DMS53 treated with DMSO at 0.1 percent for 48 hours (cell line): ENCODE results near the gene ZNF185.
"Not testable (repeated sequence)": the region's sequence is repeated elsewhere in the genome, so short reads cannot be mapped to it uniquely, and the experiment has no call there.

Experiments
- DNase-seq: peaks from one replicate; lab custom pipeline; 2025; ENCODE audit not compliant: unreplicated experiment; lab: John Stamatoyannopoulos, UW

The ZNF185 gene

DNA sequence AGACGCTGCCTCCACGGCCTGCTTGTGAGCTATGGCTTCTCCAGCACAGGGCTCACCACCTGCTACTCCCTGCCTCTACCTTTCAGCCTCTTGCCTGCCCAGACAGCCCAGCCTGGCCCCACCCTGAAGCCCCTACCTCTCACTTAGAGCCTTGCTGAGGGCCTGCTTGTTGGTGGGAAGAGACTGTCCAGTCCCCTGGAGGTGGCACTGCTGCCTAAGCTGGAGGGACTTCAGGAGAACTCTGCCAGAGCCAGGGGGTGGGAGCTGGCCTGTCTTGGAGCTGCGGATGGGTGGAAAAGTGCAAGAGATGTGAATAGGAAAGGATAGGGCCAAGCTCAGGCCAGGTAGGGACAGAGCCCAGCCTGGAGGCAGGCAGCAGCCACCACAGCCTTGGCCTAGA lies 2.7 kb upstream of the ZNF185 start:
- DNase-seq, result no peak

DNA sequence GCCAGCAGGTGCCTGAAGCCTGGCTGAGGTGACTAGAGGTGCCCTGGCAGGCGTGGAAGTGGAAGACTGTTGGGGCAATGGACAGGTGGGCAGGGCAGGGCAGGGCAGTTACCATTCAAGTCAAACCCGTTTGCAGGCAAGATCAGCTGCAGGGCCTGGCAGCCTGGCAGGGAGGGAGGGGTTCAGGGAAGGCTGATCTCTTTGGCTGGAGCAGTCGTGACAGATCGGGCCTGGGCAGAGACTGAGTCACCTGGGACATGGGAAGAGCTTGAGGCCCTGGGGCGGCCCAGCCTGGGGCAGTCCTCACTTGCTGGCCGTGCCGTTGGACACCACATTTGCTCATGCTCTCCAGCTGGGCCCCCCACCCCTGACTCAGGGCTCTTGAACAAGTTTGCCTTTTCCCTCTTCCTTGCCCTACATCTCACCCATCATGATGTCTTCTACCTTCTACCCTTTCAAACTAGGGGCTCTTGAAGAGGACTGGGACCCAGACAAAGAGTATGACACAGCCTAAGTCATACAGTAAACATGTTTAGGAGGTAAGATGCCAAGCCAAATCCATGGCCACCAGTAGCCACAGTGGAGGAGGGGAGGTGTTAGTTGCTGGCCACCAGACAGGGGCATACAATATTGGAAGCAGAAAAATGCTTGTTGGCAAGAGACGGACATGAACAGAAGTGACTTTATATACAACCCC lies 2.0 kb upstream of the ZNF185 start:
- DNase-seq, result no peak

DNA sequence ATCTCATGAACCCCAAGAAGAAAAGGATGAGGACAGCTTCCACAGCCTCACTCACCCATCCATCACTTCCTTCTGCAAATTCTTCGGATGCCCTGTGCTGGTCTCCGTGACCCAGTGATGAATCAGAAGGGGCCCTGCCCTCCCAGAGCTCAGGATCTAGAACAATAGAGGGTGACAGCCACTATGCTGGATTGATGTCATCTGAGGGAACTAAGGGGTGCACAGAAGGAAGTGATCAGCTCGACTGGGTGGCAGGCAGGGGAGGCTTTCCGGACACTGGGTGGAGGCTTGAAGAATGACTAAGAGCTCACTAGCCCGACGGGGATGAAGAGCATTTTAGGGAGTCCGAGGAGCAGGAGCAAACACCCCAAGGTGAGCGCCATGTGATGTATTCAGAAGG lies 1.4 kb upstream of the ZNF185 start:
- DNase-seq, result no peak

DNA sequence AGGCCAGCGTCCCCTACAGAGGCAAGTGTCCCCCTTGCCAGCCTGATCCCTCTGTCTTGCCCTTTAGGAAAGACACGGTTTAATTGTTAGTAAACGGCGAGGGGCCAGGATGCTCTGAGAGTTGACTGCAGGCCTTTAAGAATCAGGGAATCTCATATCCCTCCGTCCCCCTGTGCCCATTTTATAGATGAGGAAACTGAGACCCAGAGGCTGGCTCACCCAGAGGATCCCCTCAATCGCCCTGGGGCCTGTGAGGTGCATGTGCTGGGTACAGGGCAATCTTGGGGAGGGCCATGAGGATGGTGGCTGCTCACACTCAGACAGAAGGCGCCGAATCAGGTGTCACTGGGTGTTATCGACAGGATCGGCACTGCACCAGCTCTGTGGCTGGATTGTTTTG lies 575 bp downstream of the ZNF185 start:
- no peak for DNase-seq

DNA sequence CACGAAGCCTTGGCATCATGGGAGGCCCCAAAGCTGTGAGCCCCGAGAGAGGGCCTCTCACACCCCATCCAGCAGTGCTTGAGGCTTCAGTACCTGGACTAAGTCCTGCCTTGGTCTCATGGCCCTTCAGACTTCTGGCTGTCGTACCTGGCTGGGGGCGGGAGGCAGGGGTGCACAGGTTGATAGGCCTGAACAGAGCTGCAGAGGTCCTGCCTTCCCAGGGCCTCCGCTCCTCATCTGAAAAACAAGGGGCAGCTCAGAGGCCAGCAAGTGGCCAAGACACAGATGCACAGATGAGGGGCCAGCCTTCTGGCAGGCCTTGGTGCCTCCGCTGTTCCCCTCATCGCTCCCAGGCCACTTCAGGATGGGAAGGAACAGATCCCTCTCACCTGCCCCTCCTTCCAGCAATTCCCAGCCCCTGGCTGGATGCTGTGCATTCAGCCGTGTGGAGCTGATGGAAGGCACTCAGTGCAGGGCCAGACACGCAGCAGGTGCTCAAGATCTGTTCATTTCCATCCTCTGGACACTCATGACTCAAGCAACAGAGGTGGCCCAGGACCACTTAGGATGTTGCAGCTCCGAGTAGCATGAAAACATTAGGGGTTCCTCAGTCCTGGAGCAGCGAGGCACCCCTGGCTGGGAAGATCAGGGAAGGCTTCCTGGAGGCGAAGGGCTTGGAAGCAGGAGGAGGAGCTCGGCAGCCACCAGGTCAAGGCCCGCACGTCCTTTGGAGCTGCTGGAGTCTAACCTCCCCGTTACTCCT lies 1.4 kb downstream of the ZNF185 start:
- no peak for DNase-seq

DNA sequence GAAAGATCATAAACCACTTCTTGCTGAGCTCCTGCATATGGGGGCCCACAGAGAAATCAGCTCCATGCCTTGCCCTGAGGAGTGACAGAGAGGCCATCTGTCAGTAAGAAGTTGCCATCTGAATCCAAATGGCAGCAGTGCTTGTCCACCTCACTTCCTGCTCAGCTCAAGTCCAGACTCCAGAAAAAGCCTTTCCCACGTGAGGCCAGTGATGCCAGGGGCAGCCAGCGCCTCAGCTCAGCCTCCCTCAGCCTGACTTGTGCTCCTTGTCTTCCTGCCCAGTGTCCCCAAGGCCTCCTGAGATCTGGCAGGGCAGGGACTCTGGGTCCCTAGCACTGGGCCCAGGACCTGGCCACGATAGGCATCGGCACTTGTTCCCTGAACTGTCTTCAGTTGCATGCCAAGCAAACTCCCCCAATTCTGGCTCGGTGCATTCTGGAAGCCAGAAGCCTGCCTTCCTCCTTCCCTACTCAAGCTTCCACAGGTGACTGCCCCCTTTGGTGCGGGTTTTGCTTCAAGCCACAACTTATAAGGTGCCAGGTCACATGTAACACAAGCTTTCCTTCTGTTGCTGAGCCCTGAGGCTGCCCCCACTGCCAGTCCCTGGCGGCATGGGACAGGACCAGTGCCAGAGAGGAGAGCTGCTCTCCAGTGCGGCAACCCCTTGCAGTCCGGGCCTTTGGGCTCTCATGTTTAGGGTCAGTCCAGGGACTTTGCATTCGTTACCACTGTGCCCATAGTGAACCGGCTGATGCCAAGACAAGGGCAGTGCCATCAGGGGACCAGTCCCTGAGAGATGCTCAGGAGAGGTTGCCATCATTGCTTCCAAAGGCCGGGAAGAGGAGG lies 2.2 kb downstream of the ZNF185 start:
- DNase-seq, result no peak

DNA sequence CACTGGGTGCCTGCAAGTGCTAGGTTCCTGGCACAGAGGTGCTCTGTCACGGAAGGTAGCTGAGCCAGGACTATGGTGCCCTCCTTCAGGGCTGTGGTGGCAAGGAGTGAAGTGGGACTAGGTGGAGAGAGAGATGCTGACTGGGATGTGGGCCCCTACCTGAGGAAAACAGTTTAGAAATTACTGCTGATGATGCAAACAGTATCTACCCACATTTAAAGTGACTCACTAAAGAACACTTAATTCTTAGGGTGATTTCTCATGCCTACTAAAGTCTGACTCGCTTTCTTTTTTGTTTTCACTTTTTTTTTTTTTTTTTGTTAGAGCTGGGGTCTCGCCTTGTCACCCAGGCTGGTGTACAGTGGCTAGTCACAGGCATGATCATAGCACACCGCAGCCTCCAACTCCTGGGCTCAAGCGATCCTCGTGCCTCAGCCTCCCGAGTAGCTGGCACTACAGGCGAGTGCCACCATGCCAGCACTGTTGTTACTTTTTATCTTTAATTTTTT lies 3.1 kb downstream of the ZNF185 start:
- DNase-seq, result no peak

DNA sequence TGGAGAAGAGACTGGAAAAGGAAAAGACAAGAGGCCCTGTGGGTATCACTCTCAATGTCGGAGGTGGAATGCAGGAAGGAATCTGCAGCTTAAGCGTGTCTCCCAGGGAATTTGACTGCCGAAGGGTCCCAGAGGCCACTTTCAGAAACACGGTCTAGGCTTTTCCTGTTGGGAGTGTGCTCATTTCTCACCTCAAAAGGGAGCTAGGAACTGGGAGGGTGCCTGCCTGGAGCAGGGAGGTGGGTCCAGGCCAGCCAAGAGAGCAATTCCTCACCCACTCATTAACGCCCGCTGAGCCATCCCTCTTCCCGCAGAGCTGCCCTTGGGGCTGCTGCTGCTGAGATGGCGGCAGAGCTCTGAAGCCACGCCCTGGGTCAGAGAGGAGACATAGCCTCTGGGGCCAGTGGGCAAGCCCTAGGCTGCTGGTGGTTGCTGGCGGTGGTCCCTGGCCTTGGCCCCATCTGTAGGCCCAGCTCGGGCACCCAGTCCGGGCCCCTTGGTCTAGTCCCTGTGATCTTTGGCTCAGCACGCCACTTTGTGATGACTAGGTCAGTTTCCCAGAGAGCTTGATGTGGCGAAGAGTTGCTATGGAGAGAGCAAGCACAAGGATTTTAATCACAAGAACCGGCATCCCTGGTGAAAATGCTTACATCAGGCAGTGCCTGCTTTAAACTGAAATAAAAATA lies 4.1 kb downstream of the ZNF185 start:
- no peak for DNase-seq

DNA sequence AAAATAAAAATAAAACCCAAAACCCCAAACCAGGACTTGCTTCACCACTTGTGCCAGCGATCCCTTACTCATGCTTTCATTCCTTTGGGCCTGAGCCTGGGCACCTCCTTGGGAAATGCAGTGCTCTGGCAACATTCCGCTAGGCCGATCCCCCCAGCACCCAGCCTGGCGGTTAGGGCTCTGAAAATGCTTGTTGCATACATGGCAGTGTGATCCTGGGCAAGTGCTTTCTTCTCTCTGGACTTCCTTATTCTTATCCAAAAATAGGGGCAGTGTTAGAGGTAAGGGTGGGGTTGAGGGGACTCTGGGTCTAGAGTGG lies 4.6 kb downstream of the ZNF185 start:
- DNase-seq, result no peak

DNA sequence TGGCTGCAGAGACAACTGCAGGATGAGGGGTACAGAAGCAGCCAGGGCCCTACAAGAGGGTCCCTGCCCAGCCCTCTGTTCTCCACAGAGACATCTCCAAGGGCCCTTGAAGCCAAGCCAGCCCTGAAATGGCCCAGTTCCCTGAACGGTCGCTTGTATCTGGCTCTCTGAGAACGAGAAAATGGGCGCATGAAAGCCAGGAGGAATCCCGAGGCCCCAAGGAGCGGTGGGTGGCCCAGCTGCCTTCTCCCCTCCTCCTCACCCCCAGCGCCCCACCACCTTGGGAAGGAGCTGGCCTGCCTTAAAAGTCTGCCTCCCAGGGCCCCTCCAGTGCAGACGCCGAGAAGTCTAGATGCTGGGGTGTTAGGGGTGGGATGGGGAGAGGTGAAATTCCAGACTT lies 5.7 kb downstream of the ZNF185 start:
- DNase-seq, result no peak

DNA sequence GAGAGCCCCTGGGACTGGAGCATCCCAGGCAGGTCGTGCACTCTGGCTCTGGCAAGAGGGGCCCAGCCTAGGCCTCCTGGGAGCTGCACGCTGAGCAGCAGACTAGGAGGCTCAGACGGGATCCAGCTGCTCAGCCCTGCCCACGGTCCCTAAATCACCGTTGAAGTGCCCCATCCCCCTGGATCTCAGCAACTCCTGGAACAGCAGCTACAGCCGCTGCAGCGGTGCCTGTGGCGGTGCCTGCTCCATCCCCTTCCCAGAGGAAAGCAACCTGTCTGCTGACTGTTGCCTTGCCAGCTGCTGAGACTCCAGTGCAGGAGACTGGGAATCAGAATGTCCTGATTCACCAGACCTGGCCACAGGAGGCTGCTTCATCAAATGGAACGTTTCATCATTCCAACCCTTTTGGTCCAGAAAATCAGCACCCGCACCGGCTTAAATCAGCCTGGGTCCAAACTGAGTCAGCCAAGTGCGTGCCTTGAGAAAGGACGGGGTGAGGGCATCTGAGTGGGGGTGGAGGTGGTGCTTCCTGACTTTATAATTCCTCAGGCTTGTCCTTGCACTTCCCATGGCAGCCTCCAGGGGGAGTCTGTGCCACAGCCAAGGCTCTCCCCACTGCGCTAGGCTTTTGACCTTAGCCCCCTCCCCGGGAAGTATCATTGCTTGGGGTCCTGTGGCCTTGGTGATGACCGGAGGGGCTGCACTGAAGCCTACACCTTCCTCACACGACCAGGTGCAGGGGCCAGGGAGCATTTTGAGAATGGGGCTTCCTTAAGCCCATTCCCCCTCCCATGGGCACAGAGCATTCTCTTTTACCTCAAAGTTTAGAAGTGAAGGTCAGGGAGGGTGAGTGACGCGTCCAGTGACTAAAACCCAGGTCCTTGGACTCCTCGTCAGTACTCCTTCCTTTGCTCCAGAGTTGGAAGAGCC lies 6.5 kb downstream of the ZNF185 start:
- DNase-seq, result no peak

DNA sequence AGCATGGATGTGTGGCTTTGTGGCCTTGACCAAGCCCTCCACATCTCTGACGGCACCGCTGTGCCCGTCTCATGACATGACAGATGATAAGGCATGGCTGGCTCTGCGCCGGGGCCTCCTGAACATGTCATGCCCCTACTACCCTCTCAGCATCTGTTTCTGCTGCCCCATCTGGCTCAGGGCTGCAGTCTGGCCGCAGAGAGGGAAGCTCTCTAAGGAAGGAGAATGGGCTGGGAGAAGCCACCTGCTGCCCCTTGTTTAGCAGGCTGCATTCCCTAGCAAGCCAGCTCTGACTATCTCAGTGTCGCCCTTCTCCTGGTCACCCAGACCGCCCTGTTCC lies 7.2 kb downstream of the ZNF185 start:
- no peak for DNase-seq

DNA sequence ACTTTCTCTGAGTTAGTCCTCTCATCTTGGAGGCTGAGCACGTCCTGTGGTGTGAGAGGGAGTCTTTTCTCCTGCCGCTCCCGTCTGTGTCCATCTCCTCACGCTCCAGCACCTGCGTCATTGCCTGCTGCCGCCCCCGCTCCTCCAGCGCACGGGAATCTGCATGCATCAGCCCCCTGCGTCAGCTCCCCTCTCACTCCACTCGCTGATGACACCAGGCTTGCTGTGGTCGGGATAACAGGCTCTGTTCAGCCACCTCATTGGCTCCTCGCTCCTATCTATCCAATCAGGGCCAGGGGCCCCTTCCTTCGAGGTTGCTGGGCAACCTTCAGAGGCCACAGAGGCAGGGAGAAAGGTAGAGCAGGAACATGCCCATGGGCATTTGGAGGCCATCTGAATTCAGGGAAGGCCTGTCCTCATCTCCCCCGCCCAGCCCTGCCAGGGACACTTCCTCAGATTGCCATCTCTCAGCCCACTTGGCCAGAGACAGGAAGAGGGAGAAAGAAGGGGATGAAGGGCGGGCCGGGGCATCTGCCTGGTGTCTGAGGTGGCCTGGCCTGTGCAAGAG lies 9.3 kb downstream of the ZNF185 start:
- no peak for DNase-seq

DNA sequence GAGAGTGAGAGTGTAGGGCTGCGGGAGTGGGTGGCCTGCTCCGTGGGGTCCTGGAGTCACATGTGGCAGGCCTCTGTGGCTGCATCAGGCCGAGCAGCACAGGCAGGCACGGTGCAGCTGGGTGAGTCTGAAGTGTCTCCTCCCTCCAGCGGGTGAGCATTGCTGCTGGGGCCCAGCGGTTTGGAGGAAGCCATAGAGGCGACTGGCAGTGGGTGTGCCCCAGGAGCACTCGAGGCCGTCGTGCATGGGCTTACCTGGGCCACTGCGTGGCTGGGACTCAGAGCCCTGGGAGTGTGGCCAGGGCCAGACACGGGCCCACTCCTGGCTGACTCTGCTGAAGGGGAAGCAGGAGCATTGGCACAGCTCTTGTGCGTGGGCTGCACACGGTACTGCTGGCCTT lies 10.6 kb downstream of the ZNF185 start:
- DNase-seq, result no peak

DNA sequence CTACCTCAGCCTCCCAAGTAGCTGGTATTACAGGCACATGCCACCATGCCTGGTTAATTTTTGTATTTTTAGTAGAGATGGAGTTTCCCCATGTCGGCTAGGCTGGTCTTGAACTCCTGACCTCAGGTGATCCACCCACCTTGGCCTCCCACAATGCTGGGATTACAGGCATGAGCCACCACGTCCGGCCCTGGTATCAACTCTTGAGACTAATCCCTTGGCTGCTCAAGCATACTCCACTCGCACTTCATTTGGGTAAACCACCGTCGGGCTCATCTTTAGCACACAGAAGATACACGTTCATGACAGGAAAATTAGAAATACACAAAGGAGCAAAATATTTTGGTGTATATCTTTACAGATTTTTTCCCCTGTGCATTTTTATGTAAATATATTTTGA lies 12.2 kb downstream of the ZNF185 start:
- not testable (repeated sequence) for DNase-seq

DNA sequence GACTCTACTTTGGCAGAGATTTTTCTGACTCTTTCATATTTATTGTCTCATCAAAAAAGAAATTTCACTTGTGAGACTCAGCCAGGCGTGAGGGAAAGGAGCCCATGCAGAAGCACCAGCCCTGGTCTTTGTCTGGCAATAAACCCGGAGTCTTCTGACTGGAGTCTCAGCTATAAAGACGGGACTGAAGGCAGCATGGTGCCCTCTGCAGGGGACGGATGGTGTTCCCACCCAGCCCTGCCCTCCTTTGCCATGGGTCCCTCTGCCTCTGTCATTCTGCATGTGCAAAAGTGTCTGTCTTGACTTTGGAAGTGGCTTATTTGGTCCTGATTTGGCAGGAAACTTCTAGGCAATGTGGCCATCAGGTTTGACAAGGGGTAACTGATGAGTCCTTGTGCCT lies 14.2 kb downstream of the ZNF185 start:
- DNase-seq, result no peak

DNA sequence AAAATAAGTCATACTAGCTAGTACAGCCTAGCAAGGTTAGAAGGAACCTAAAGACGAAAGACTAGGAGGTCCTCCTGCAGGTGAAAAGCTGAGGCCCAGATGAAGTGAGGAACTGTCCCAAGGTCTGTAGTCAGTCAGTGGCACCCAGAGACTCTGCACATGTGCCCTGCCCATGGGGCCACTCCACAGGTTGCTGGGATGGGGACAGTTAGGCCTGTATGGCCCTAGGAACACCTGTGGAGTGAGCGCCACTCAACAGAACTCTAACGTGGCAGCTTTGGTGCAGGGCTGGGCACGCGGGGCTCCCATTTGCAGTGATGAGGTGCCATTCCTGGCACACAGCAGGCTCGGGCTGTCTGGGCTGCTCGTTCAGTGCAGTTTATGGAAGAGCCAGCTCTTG lies 14.8 kb downstream of the ZNF185 start:
- no peak for DNase-seq

DNA sequence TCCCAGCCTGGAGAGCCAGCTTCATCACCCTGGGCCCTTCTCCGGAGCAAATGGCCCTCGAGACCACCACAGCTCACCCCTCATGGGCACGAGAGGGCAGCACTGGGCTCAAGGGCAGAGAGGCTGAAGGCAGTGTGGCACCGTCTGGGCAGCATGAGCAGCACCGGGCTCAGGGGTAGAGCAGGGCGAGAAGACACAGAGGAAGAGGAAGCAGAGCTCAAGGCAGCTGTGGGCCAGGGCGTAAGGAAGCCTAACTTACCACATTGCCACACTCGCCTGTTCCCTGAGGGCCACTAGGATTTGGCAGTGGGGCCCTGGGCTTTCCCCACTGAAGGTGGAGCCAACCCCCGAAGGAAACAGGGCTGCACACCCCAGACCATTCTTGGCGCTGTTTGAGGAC lies 15.5 kb downstream of the ZNF185 start:
- no peak for DNase-seq

DNA sequence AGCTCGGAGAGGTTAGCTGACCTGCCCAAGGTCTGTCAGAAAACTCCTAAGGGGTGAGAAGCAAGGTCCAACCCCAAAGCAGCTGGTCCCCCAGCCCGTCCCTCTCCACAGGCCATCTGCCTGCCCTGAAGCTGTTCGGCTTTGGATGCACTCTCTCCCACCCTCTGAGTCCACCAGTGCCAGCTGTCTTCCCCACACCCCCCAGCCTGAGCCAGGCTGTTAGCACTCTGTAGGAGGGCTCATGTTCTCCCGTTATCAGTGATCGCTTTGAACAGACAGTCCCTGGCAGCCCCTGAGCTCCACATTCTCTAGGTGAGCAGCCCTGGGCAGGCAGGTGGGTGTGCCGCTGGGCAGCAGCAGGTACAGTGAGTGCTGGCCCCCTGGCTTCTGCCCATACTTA lies 16.0 kb downstream of the ZNF185 start:
- DNase-seq, result no peak
